ENCODE data around the gene BIRC6. TPM values are rescaled to one million over a fixed set of nuclear protein-coding genes. Genes with fewer than 3 reads are reported as not detected.

BIRC6 gene
- total and polyA plus RNA-seq, 2 of the 4 experiments (the other 2 are of a cell fraction): 26.5 to 316 TPM

DNA sequence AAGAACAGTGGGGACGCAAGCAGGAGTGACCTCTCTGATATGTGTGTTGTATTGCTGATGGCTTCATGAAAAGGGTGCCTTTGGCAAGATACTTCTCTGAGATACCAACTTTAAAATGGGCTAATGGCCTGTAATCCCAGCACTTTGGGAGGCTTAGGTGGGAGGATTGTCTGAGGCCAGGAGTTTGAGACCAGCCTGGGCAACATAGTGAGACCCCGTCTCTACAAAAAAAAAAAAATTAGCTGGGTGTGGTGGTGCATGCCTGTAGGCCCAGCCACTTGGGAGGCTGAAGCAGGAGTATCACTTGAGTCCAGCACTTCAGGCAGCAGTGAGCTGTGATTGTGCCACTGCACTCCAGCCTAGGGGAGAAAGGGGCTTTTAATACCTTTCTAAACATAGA is 9.8 kb downstream of the BIRC6 start:
- TF ChIP-seq FOS (IDR thresholded peaks at IDR 0.05; ENCODE audit: low read depth, low read length) (no peak), CTCF (conservative IDR thresholded peaks at IDR 0.05; ENCODE audit: low read depth, low read length) (no peak), NFE2L2 (IDR thresholded peaks at IDR 0.05; ENCODE audit: low read depth, low read length) (no peak)
- Histone ChIP-seq H3K27me3 (ENCODE audit: control insufficient read depth, insufficient read depth, low read length) (no peaks in the 10 kb centered on the region), H3K4me1 (ENCODE audit: control insufficient read depth, insufficient read depth, low read length) (peaks cover 4% of the 10 kb centered on the region; the same call in 1 of the 2 replicates), H3K4ac (ENCODE audit: low read depth, low read length) (no peak overlapping the region), H3K79me1 (ENCODE audit: low read depth in 1 of 2, low read length in 2 of 2) (peaks cover 3 to 38% of the 10 kb centered on the region in 2 experiments; a peak in 3 of 4 replicates), H3K27ac (ENCODE audit: insufficient read depth, low read length) (no peak overlapping the region; the same call in 1 of the 2 replicates), H4K5ac (ENCODE audit: low read depth, low read length) (no peak overlapping the region), H3K56ac (ENCODE audit: extremely low read depth, insufficient read depth, low read length) (no peak overlapping the region), H4K91ac (ENCODE audit: insufficient read depth, low read depth, low read length) (no peak overlapping the region), H2AK9ac (replicated peaks; ENCODE audit: low read depth, low read length, poor library complexity) (no peak overlapping the region), H3K9ac (ENCODE audit: low read depth, low read length) (no peak overlapping the region), H3K36me3 (ENCODE audit: control insufficient read depth, insufficient read depth, low read length) (no peaks in the 10 kb centered on the region; the same call in 1 of the 2 replicates), H2BK15ac (ENCODE audit: low read depth, low read length) (no peak overlapping the region), H4K8ac (ENCODE audit: low read depth in 2 of 2, low read length in 2 of 2) (no peak overlapping the region), H2BK5ac (ENCODE audit: low read depth, low read length, poor library complexity, severe bottlenecking) (no peak overlapping the region), H3K18ac (ENCODE audit: low read depth, low read length) (no peak overlapping the region), H4K20me1 (ENCODE audit: insufficient read depth, low read length) (peaks cover 96% of the 10 kb centered on the region), H3K14ac (replicated peaks; ENCODE audit: low read depth, low read length) (no peak overlapping the region), H3K9me3 (ENCODE audit: control insufficient read depth, insufficient read depth, low read length) (no peaks in the 10 kb centered on the region), H3K9me1 (ENCODE audit: insufficient read depth, low read length) (peaks cover 5% of the 10 kb centered on the region), H3K4me3 (ENCODE audit: insufficient read depth, low read depth, low read length) (no peak overlapping the region), H2BK120ac (ENCODE audit: low read depth, low read length) (no peak overlapping the region), H2AK5ac (ENCODE audit: low read depth, low read length) (no peak overlapping the region), H3K4me2 (ENCODE audit: low read depth, low read length) (no peak overlapping the region), H3K23ac (ENCODE audit: low read depth, low read length) (no peak overlapping the region), H2AFZ (replicated peaks; ENCODE audit: low read length, poor library complexity) (no peak overlapping the region), H2BK20ac (ENCODE audit: low read depth, low read length) (no peak overlapping the region)
- intact Hi-C loops (cut with micrococcal nuclease) (no loop called here), in situ Hi-C loops (cut with MboI; ENCODE audit: low sequenced_read_pairs) (no loop called here), dilution Hi-C loops (cut with HindIII; ENCODE audit: low sequenced_read_pairs, unreplicated experiment) (no loop called here)
- no peak for DNase-seq
- CTCF ChIA-PET: no interaction called here
- POLR2A ChIA-PET (ENCODE audit: unreplicated experiment): no interaction called here
- no peak for ATAC-seq (ENCODE audit: low read depth)
- WGBS, 2 experiments (ENCODE audit: extremely low coverage in 2 of 2, insufficient read length in 1 of 2): 100% methylated on average over 2 of the region's 2 CpGs; no CpG with 5 or more reads in 1 of the 2 experiments
- no TSS peak for BruUV-seq (replicated peaks)
